GM23338 (cell line): ENCODE data around the gene LMF1.

Source experiments
- CREB1 ChIP-seq: fragments of 250-450 bp; sonication (Bioruptor Pico); IDR thresholded peaks from 2 replicates; pipeline ENCODE4 v1.5.0; 2020; ENCODE audit warnings: low read depth, mild to moderate bottlenecking, moderate library complexity
- EZH2 ChIP-seq: fragments of 200-600 bp; sonication (generic); IDR thresholded peaks from one replicate; pipeline ENCODE4 v1.8.0; 2017; ENCODE audit warnings: antibody characterized with exemption, mild to moderate bottlenecking, low read depth; ENCODE audit not compliant: unreplicated experiment
- EZH2phosphoT487 ChIP-seq: fragments of 200-600 bp; sonication (generic); IDR thresholded peaks from one replicate; pipeline ENCODE4 v1.8.1; 2018; ENCODE audit warnings: antibody characterized with exemption; ENCODE audit not compliant: unreplicated experiment
- NANOG ChIP-seq: IDR thresholded peaks from 2 replicates; pipeline ENCODE4 v1.6.1; 2016; ENCODE audit warnings: antibody characterized with exemption, borderline replicate concordance
- POLR2AphosphoS5 ChIP-seq: IDR thresholded peaks from 2 replicates; pipeline ENCODE4 v1.6.1; 2016; ENCODE audit warnings: antibody characterized with exemption, low read depth
- ZNF114 ChIP-seq: fragments of 250-450 bp; sonication (Bioruptor Pico); IDR thresholded peaks from 2 replicates; pipeline ENCODE4 v1.5.0; 2020; ENCODE audit warnings: mild to moderate bottlenecking, moderate library complexity
- TF ChIP-seq, protein P1 (sequence below), 2 experiments: fragments of 200-600 bp in 1 of 2; sonication (generic) in 1 of 2; conservative IDR thresholded peaks; 2 replicates each; pipeline versions ENCODE4 v1.5.1 to v1.6.1; 2016 to 2017; ENCODE audit warnings: antibody characterized with exemption in 2 of 2, low read depth in 2 of 2, mild to moderate bottlenecking in 2 of 2, moderate library complexity in 1 of 2
- TF ChIP-seq, protein P2 (sequence below): IDR thresholded peaks from one replicate; pipeline ENCODE4 v1.6.1; 2018; ENCODE audit warnings: antibody characterized with exemption; ENCODE audit not compliant: unreplicated experiment

DNA sequence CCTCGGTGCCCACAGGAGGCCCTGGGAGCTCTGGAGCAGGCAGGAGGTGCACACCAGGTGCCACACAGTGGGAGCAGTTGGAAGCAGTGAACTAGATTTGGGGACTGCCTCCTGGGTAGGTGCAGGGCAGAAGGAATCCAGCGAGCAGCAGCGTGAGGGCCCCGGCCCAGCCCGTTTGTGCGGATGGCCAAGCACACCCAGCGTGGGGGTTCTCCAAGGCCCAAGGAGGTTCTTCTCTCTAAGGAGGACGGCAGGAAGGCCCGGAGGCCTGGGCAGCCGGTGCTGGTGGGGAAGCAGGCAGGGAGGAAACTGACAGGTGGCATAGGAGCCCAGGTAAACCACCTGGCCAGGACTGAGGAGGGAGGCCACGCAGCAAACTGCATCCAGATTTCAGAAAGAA lies 27.8 kb upstream of the LMF1 start:
- TF ChIP-seq, protein P1, sequence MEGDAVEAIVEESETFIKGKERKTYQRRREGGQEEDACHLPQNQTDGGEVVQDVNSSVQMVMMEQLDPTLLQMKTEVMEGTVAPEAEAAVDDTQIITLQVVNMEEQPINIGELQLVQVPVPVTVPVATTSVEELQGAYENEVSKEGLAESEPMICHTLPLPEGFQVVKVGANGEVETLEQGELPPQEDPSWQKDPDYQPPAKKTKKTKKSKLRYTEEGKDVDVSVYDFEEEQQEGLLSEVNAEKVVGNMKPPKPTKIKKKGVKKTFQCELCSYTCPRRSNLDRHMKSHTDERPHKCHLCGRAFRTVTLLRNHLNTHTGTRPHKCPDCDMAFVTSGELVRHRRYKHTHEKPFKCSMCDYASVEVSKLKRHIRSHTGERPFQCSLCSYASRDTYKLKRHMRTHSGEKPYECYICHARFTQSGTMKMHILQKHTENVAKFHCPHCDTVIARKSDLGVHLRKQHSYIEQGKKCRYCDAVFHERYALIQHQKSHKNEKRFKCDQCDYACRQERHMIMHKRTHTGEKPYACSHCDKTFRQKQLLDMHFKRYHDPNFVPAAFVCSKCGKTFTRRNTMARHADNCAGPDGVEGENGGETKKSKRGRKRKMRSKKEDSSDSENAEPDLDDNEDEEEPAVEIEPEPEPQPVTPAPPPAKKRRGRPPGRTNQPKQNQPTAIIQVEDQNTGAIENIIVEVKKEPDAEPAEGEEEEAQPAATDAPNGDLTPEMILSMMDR (conservative IDR thresholded peaks at IDR 0.05; ENCODE audit: low read depth in 2 of 2) = no peak
- TF ChIP-seq POLR2AphosphoS5 = no peak
- no peak for TF ChIP-seq CREB1 (CRISPR knock-in tag)
- TF ChIP-seq EZH2 = no peak
- TF ChIP-seq, protein P2, sequence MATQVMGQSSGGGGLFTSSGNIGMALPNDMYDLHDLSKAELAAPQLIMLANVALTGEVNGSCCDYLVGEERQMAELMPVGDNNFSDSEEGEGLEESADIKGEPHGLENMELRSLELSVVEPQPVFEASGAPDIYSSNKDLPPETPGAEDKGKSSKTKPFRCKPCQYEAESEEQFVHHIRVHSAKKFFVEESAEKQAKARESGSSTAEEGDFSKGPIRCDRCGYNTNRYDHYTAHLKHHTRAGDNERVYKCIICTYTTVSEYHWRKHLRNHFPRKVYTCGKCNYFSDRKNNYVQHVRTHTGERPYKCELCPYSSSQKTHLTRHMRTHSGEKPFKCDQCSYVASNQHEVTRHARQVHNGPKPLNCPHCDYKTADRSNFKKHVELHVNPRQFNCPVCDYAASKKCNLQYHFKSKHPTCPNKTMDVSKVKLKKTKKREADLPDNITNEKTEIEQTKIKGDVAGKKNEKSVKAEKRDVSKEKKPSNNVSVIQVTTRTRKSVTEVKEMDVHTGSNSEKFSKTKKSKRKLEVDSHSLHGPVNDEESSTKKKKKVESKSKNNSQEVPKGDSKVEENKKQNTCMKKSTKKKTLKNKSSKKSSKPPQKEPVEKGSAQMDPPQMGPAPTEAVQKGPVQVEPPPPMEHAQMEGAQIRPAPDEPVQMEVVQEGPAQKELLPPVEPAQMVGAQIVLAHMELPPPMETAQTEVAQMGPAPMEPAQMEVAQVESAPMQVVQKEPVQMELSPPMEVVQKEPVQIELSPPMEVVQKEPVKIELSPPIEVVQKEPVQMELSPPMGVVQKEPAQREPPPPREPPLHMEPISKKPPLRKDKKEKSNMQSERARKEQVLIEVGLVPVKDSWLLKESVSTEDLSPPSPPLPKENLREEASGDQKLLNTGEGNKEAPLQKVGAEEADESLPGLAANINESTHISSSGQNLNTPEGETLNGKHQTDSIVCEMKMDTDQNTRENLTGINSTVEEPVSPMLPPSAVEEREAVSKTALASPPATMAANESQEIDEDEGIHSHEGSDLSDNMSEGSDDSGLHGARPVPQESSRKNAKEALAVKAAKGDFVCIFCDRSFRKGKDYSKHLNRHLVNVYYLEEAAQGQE = no peak
- TF ChIP-seq ZNF114 (CRISPR knock-in tag) = no peak
- TF ChIP-seq EZH2phosphoT487 = no peak
- no peak for TF ChIP-seq NANOG
